Measurements from ENCODE around the gene THAP10.
"Not testable (repeated sequence)": the region's sequence is repeated elsewhere in the genome, so short reads cannot be mapped to it uniquely, and the experiment has no call there.

The THAP10 gene

DNA sequence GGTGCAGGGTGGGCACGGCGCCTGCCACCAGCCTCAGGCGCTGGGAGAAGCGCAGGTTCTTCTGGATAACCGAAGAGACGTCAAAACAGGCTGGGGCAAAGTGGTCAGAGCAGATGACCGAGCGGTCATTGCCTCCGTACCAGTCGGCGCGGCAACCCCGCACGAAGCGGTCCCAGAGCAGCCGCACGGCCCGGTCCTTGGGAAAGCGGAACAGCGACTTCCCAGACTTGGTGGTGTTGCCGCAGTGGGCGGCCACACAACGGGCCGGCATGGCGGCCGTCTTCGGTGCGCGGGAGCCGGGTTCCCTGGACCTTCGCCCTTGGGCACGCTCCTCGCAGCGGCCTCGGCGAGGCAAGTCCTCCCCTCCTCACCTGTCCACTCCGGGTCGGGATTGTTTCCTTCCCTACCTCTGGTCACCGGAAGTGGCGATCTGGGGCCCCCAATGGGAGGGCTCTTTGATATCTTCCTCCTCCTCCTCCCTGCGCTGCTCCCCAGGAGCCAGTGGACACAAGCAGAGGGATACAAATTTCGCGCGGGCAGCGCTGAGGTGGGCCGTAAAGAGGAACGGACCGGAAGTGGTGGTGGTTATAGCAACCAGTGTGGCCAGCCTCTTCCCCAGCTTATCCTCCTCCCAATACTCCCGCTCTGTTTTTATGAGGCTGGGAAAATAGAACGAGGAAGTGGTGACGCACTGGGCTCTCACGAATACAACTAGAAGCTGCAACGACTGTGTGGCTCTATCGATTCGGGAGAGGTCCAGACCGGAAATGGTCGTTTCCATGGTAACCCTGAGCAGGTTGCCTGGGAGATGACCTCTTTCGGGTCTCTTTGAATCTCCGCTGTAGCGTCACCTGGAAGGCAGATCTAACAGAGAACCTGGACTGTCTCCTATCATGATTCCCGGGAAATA is at the start of gene THAP10, which contains the start of gene LRRC49:
TSS of gene THAP10 (minus strand) at position 432 of the 910 bp plus-strand sequence. CDS start at position 271, 161 bp downstream.
TSS of gene LRRC49 (plus strand) at position 825 of the 910 bp plus-strand sequence. CDS start at position 894, 69 bp downstream.
- peak; percentile 97 for DNase-seq

DNA sequence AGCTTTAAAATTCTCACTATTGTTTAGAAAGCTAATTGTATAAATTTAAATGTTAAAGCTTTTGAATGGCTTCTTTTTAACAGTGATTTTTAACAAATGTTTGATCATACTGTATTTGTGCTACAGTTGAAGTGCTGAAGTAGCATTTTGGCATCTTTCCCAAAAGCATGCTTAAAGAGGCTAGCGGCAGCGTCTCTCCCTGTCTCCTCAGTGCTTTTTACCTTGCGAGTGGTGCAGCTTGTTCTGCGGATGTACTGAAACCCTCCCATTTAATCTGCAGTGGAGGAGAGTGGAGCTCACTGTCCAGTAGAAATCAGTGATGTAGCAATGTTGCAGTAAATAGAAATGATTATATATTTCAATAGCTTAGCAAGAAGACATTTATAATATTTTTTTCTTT is 44.1 kb upstream of the THAP10 start:
- DNase-seq: peak; percentile 3

DNA sequence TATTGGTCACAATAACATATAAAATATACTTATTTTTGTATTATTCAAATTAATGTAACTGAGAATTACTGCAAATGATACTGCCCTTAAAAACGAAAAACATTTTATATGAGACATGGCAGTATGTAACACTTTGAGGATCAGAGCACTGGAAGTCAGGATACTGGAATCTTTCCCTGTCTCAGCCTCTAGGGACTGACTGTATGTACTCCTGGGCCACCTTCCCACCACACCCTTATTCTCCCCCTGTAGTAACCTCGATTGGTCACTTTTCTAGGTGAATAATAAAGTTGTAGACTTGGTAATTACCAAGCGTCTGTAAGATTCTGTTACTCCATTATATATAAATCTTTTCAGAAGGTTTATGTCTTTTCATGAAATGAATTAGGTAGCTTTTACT is 43.4 kb upstream of the THAP10 start:
- no peak for DNase-seq

DNA sequence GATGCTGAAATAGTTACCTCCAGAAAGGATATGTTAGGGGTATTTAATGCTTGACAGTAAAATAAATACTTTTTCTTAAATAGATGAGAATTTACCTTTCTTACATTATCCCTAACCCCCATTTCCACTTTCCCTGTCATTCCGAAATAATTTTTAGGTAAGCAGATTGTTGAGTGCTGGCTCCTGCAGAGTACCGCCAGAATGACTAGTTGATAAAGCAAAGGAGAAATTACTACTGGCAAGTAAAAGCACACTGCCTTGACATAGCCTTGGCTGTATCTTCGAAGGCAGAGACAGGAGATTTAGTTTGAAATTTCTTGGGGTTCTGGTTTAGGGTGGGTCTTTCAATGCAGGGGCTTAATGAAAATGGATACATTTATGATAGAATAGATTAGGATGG is 41.2 kb upstream of the THAP10 start:
- DNase-seq: no peak

DNA sequence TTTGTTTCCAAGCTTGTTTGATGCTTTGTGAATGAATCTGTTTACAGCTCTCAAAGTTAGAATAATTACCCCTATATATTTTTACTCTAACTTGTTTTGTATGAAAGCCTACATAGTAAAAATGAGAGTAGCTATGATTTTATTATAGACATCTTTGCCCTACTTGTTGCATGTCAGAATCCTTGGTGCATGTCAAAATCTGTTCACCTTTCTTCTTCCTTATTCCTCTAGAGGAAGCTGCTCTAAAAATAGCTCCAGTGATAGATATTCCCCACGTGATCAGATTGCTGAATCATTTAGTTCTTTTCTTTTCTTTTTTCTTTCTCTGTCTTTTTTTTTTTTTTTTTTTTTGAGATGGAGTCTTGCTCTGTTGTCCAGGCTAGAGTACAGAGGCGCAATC is 40.2 kb upstream of the THAP10 start:
- no peak for DNase-seq

DNA sequence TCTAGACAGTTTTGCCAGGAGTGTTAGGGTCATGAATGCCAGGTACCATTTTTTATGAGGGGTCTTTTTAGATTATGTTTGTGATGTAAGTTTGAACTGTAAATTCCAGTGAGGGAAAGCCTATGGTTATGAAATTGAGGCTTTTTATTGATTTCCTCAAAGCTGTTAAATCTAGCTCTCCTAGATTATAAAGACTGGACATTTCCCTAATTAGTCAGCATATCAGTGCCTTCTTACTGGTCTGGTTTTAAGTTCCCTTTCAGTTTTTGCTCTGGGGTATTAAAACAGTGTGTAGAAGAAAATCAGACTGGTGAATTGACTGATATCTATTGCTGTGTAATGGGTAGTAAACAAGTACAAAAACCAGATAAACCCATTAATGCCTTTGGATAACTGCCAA is 39.6 kb upstream of the THAP10 start:
- no peak for DNase-seq

DNA sequence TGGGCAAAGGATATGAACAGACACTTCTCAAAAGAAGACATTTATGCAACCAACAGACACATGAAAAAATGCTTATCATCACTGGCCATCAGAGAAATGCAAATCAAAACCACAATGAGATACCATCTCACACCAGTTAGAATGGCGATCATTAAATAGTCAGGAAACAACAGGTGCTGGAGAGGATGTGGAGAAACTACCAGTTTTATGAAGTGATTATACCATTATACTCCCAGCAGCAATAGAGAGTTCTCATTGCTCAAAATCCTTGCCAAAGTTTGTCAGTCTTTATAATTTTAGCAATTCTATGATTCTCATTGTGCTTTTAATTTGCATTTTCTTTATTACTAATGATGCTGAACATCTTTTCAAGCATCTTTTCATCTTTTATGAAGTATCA is 34.7 kb upstream of the THAP10 start:
- DNase-seq: not testable (repeated sequence)

DNA sequence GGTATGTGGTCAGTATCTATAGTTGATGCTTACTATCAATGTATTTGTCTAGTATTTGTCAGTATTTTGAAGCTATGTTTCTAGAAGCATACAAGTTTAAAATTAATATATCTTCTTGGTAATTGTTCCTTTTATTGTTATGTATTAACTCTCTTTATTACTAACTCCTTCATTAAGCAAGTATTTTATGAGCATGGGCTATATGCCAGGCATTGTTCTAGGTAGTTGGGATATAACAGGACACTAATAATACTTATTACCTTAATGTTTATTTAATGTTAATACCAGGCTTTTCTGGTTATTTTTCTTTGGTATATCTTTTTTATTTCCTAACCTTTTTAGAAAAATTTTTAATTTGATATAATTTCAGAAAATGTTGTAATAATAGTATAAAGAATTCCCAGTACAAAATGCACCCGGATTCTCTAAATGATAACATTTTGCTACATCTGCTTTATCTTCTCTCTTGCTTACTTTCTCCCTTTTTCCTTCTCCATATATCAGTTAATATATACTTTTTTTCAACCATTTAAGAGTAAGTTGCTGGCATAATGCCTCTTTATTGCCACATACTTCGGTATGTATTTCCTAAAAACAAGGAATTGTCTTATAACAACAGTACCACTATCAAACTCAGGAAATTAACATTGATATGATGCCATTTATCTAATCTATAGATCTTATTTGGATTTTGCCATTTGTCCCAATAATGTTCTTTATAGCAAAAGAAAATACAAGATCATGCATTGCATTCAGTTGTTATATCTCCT is 31.3 kb upstream of the THAP10 start:
- DNase-seq: no peak

DNA sequence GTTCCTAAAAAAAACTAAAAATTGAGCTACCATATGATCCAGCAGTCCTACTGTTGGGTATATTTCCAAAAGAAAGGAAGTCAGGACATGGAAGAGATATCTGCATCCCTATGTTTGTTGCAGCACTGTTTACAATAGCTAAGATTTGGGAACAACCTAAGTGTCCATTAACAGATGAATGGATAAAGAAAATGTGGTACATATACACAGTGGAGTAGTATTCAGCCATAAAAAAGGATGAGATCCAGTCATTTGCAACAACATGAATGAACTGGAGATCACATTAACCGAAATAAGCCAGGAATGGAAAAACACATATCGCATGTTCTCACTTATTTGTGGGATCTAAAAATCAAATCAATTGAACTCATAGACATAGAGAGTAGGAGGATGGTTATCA is 29.9 kb upstream of the THAP10 start:
- DNase-seq: no peak

DNA sequence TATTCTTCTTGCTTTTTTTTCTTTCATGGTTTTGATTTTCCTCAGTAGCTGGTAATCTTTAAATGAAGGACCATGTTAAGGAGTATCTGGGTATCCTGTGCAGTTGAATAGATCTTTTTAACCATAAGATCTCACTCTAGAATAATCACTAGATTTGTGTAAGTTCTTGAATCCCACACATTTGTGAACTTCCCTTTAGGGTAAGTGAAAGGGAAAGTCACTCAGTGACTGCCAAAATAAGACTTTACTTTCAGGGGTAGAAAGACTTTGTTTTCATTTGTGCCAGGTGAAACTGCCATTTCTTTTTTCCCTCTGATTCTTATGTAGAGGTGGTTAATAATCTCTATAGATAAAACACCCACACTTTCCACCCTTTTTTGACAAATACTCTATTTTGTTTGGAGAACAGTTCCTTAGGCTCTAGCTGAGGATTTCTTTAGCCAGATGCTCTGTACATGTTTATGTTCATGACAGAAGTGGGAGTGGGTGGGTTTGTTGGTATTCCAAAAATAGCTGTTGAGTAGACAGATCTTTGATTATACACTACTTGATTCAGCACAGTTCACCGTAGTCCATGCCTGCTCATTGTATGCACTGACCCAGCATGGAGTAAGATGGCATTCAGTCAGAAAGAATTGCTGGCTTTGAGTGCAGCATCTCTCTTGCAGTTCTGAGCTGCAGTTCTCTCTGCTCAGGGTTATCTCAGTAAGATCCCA is 28.9 kb upstream of the THAP10 start:
- DNase-seq: no peak

DNA sequence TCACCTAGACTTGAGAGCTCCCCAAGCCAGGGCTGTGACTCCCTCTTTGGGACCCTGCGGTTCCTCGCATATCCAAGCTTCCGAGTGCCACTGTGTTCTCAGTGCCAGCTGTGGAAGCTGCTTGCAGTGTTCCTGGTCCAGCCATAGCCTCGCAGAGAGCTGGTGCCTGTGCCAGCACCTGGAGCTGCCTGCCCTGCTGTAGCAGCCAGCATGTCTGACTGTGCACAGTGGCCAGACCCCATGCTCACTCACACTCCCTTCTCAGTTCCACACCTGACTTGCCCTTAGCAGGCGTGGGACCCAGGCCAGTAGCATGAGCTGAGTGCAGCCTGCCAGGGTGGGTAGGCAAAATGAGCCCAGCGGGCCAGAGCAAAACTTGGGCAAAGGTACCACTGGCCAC is 25.7 kb upstream of the THAP10 start:
- no peak for DNase-seq

DNA sequence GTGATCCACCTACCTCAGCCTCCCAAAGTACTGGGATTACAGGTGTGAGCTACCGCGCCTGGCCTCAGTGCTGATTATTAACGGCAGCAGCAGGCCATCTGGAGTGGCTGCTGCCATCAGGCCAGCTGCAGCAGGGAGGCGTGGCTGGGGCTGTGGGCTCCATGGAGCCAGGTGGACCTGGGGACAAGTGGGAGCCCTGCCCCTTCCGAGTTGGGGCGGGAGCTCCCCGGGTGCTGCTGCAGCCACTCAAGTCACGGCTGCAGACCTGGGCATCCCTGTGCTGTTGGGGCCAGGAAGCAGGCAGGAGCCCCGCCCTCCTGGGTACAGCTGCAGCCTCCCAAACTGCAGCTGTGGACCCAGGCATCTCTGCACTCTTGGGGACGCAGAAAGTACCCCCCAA is 24.3 kb upstream of the THAP10 start:
- no peak for DNase-seq

DNA sequence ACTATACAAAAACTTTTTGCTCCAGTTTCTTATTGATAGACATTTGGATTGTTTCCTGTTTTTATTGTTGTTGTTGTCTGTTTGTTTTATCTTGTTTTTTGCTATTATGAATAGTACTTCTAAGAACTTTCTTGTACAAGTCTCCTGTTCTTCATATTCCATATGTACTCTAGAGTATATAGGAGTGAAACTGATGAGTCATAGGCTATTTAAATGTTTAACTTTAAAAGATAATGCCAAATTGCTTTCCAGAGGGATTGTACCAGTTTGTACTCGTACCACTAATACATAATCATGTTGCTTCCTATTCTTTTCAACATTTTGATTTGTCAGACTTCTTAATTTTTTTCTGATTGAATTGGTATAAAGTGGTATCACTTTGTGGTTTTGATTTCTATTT is 20.0 kb upstream of the THAP10 start:
- no peak for DNase-seq

DNA sequence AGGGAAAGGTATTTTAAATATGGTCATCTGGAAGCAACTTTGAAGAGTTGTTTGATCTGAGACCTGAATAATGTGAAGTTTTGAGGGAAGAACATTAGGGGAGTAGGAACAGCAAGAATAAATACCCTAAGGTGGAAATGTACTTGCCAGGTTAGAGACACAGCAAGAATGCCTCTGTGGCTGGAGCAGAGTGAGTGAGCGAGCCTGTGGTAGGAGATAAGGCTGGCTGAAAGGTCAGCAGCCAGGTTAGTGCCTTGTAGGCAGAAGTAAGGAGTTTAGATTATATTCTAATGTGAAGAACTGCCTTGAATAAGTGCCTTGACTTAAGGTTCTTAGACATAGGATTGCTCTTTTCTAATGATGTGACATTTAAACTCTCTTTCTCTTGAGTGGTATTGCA is 18.7 kb upstream of the THAP10 start:
- no peak for DNase-seq

DNA sequence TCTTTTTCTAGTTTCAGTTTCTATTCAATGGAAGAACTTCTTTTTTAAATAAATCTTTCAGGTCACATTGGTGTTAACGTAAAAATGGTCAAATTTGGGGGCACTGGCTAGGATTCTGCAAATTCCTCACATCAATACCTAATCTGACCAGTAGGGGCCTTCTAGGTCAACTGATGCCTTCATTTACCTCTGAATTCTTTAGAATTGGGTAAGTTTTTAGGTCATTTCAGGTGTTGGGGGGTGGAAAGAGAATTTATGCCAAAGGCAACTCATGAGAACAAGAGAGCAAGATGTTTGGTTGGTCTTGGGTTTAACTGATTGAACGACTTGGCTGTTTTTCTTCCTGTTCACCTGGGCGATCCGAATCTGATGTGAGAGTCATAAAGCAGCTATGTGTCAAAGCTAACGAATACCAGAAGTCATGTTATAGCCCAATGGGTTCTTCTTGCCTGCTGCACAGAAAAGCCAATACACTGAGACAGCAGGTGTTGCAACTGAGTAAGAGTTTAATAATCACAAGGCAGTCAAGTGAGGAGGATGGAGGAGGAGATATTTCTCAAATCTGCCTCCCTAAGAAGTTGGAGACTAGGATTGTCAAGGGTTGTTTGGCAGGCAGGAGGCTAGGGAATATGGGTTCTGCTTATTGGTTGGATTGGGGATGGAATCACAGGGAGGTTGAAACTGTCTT is 15.7 kb upstream of the THAP10 start:
- no peak for DNase-seq

DNA sequence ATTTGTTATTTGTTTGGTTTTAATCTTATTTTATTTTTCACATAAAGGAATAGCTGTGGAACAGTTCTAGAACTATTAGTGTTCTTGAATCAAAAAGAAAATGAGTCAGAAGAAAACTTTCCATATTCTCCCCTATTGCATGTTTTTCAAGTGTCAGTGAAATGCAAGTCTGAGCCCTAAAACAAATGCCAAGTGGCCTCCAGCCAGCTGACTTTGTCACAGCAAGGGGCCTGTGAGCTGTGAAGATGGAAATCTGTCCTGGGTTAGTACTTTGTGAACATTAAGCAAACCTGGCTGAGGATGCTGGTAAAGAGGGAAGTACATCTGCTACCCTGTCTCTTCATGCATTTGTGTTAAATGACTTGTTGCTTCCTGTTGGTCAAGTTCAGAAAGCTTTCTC is 14.6 kb upstream of the THAP10 start:
- no peak for DNase-seq

DNA sequence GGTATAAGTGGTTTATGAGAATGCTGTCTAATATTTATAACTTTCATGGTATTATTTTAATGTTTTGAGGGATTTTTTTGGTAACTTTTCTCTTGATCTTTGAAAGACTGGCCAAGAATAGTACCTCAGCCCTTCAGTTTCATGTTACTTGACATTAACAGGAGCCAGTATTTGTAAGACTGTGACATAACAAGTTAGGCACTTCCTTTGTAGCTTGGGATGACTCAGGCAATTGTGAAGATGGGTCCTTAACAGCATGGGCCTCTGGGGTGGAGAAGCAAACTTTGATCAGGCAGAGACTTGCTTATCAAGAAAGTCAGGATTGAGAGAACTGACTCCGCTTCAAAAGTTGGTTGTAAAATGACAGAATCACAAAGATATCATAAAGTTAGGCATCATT is 9.9 kb upstream of the THAP10 start:
- DNase-seq: no peak

DNA sequence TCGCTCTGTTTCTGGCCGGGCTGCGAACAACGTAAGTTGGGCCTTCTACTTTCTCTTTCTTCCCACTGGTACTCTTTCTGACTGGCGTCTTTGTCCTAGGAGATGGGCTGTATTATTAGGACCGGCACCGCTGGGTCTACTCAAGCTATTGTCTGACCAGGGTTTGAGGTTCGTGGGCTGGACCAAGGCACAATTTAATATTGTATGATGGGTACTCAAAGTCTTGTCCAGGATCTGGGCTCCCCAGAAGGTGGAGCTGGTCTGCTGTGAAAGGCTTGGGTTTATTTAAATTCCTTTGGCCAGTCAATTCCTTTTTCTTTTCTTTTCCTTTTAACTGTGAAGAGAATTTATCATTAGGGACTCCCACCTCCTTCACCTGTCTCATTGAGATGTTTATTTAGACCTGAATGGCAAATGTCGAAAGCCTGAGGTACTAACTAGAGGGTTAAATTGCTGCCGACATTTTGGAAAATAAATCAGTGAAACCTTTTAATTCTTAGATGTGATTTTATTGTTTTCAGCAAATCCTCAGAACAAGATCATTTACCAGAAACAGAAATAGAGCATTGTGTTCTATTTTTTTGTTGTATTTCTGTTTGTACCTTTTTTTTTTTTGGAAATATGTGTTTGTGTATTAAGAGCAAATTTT is 803 bp upstream of the THAP10 start:
- peak; percentile 69 for DNase-seq

DNA sequence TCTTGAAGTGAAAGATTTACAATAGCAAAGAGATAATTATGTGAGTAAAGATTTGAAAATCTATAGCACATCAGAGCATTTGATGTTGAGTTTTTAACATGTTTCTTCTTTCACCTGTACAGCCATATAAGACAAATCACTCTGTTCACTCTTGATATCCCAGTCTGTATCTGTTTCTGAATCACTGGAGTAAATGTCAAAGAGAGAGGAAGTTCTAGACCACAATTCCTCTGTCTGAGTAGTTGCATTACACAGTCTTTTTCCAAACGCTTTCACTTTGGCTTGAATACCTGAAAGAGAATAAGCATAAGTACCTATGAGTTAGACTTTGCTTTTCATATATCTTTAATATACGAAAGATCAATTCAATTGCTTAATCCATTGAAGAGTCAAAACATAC is 9.9 kb downstream of the THAP10 start:
- DNase-seq: no peak

DNA sequence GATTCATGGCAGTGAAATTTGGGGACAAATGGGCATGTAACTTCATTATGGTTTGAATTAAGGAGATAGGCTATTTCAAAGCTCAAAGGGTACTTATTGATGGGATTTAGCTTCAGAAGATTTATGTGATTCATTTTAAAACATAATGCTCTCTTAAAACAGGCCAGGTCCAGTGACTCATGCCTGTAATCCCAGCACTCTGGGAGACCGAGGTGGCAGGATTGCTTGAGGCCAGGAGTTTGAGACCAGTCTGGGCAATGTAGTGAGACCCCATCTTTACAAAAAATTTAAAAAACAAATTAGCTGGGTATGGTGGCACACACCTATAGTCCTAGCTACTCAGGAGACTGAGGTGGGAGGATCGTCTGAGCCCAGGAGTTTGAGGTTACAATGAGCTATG is 11.5 kb downstream of the THAP10 start:
- DNase-seq: no peak

DNA sequence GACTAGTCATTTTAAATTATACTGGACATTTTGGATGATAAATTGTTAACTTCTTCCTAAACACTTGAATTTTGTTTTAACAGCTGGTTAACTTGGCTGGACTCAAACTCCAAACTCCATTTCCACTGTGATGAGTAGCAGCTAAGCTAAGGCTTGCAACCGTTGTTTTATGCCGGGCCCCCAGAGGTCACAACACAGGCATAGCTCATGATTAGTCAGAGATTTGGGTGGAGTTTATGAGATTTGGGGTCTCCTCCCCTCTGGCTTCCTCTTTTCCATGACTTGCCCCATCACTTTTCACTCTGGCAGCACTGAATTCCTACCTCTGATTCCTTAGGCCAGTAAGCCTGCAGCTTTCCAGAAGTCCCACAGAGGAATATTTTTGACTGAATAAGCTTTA is 12.8 kb downstream of the THAP10 start:
- no peak for DNase-seq

DNA sequence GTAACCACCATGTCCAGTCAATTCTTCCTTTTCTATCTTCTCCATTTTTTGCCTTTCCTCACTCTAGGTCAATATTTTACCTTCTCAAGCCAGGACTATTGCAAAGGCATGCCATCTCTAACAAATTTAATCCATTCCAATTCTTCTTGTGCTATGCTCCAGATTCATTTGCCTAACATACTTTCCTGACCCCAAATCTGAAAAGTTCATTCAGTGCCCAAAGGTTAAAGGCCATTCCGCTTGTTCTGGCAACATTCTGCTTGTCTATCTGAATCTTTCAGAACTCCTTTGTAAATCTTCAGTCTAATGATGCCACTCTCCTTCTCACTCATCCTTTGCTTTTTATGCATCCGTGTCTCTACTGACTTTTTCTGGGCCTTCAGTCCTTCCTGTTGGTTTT is 15.6 kb downstream of the THAP10 start:
- no peak for DNase-seq

All from NCI-H146 (cell line).